NK-92 (cell line): Measurements from ENCODE around the gene LDB3.

Source experiments
- DNase-seq: peaks from one replicate; lab custom pipeline; 2025; ENCODE audit not compliant: unreplicated experiment; lab: John Stamatoyannopoulos, UW

The LDB3 gene

DNA sequence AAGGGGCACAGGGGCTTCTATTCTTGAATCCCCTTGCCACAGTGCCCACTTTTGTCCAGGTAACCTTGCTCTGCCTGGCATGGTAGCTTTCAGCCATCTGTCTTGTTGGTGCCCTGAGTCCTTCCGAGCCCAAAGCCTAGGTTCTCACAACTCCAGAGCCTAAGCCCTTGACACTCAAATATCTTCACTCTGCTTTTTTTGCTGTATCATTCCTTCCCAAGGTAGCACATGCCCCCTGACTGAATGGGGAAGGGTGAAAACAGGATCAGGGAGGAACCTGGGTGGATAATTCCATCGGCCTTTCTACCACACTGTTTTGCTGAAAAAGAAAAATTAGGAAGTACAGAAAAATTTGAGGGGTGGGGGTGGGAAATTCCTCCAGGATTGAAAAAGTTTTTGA, 37.6 kb downstream of the LDB3 start:
- DNase-seq: no peak

DNA sequence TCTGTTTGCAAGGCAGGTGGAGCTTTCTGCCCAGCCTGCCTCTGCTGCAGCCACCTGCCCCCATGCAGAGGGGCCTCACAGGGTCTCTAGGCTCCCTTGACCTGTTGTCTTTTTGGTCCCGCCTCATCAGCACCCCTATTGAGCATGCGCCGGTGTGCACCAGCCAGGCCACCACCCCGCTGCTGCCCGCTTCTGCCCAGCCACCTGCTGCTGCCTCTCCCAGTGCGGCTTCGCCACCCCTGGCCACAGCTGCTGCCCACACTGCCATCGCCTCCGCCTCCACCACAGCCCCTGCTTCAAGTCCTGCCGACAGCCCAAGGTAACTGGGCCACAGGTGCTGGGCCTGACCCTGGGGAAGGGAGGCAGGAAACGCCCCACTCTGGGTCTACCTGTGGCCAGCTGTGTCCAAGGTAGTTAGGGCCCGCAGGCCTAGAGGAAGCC, 38.1 kb downstream of the LDB3 start:
- no peak for DNase-seq

DNA sequence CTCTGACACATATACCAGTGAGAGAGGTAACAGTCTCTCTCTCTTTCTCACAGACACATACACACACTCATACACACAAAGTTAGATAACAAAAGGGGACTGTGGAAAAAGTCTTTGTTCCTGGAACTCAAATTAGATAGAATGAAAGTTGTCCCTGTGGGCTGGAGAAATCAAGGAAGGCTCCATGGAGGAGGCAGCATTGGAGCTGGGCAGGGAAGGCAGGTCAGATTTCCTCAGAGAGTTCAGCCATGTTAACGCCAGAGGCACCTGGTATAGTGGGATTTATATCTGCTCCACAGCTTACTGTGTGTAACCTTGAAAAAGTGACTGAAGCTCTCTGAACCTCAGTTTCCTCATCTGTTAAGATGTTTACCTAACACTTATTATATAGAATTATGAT, 38.7 kb downstream of the LDB3 start:
- DNase-seq: no peak

DNA sequence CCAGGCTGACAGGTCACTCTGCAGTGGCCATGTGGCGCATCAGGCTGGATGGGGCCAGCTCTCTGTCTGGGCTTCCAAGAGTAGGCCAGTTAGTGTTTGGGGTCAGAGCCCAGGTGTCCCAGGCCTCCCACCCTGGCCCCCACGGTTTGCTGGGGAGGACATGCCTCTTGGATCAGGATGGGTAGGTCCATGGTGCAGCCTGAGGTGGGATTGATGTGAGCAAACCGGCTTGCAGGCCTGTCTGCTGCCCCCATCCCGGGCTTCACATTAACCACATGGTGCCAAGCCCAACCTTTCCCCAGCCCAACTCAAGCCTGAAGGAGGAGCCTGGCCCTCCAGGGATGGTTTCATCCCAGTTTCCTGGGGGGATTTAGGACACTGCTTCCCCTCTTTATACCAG, 39.2 kb downstream of the LDB3 start:
- no peak for DNase-seq

DNA sequence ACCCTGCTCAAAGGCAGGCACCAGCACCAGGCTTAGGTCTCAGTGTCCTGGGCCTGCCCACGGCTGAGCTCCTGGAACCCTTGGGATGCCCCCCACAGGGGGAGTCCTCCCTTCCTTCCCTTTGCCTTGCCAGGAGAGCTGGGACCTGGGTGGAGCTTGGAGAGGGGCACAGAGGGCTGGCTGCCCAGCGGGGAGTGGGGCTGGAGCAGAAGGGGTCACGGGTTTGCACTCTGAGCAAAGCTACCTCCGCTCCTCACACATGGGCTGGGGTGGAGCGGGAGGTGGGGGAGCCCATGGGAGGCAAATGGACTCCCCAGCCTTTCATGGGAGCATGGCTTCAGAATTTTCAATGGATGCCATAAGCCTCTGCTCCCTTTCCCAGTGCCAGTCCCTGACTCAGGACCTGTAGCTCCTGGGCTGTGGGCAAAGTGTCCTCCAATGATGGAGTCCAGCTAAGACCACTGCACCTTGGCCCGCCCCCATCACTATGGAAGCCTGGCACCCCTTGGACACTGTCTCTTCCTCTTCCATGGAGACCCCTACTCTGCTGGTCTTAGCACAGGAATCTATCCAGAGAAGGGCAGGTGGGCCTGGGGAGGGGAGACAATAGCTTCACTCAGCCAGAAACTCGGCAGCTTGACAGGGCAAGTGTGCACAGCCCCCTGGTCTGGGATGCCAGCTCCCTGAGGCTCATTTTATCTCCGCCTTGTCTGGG, 39.9 kb downstream of the LDB3 start:
- DNase-seq: no peak

DNA sequence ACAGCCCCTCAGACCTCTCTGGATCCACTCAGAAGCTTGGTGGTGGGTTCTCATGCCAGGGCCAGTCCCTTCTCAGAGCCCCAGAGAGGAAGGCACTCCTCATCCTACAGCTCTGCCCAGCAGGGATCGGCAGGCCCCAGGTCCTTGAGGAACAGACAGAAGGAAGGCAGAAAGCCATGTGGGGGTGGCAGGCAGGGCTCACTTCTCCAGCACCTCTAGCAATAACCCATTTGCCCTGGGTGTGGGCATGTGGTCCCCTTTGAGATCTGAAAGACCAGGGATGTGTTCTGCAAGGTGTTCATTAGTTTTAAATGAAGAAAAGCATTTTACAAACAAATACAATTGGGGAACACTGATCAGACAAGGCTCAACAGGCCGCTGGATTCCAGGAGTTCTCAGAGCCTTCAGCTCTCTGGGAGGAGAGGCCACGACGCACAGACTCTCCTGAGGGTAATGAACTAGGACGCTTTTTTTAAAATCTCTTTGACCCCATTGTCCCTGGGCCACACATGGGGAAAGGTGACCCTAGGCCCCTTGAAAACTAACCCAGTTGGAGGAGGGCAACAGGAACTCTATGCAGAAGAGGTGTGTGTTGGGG, 40.6 kb downstream of the LDB3 start:
- no peak for DNase-seq

DNA sequence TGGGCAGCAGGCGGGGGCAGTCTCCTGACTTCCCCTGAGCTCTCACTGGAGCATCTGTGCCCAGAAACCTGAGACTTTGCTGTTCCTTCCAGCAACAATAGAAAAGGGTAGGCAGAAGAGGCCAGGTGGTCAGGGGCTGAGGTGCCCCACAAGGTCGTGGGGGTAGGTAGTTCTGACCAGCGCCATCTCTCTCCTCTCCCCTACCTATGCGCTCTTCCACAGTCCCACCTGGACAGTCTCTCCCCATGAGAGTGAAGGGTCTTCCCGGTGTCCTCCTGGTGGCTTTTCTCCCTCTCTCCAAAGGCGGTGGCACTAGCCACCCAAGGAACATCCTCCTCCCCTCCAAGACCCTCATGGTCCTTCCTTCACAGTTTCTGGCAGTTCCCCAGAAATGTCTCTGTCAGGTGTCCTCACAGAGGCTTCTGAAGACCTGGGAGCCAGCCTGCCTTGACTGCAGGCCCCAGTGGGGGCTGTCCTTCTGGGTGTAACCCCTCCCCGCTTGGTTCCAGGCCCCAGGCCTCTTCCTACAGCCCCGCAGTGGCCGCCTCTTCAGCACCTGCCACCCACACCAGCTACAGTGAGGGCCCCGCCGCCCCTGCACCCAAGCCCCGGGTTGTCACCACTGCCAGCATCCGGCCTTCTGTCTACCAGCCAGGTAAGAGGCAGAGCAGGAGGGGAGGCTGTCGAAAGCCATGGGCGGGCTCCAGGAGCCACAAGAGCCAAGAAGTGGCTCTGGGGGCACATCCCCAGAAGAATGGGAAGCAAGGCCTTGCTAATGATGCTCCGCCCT, 41.3 kb downstream of the LDB3 start:
- no peak for DNase-seq

DNA sequence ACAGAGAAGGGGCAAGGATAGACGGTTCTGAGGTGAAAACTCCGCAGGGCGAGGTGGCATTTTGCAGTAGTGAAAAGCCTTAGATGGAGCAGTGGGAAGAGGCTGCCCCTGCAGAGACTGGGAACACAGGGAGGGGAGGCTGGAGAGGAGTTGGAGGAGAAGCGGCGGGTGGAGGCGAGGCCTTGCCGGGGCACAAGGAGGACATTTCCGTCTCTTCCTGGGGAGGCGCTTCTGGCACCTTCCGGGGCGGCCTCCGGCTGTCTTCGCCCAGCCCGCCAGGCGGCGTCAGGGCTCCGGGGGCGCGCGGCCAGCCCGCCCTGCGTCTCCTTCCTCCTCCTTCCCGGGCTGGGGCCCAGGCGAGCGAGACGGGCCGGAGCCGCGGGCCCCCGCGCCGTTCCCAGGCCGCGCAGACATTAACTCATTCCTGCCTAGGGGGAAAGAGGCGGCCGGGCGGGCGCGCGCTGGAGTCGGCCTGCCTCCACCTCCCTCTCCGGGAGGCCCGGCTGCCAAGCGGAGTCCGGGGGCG, 42.7 kb downstream of the LDB3 start:
- DNase-seq: no peak

DNA sequence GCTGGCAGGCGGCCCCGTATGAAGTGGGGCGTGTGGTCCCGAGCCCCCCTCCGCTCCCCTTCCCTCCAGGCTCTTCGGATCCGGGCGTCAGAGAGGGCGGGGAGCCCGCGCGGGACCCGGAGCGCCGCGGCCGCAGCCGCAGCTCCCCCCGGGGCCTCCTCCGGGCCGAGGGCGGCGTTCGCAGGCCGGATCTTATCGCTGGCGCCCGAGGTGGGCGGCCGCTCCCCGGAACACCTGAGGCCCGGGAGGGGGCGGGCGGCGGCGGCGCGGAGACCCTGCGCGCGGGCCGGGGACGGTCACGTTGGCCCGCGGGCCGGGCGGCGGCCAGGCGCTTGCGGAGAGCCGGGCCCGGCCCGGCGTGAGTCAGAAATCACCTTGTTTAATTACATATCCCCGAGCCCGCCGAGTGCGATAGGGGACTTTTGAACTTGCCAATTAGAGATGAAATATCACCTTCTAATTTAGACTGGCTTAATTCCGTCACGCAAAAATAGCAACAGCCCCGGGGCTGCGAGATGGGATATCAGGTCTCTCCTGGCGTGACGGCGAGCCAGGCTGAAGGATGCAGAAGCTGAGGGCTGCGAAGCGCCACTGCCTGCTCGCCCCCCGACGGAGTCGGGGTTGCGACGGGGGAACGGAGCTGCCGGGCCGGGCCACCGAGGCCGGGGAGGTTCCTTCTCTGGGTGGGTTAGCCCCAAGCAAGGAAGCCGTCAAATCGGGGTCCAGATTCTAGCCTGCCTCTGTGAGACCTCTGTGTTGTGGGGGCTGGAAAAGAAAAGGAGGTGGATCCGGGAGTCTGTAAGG, 43.4 kb downstream of the LDB3 start:
- no peak for DNase-seq

DNA sequence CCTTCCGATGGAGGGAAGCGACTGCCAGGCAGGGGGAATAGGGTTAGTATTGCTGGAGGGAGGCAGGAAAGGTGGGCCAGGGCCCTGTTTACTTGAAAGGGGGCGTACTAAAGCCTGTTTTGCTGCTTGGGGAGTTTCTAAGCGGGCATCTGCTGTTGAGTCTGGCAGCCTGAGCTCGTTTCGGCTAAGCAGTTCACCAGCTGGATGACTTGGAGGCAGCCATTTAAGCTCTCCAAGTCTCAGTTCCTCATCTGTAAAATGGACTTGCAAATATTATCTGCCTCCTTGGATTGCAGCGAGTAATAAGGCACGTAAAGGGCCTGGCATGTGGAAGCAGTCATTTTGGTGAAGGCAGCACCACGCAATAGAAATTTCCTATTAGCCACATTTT, 44.0 kb downstream of the LDB3 start:
- DNase-seq: no peak

DNA sequence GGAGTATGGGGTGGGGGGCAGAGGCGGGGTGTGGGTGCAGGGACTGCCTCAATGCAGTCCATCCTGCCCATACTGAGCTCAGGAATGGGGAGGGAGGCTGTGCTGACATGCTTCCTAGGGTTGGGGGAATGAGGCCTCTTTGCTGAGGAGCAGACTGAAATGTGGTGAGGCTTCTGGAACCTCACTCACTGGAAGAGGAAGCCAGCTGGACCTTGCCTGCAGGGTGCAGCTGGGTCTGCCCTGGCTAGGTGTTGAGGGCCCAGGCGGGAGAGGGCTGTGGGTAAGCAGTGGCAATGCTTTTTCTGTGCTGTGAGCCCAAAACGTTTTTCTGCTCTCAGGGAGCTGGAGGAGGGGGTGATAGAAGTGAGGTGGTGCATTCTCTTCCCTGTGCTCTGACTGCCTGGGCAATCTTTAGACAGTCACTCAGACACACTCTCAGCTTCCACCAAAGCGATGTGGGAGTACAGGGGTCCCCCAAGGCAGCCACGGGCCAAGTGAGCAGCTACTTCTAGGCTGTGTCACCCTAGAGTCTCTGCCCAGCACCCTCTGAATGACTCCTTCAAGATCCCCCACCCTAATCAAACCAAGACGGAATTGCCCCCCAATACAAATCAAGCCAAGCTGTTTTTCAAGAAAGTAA, 47.0 kb downstream of the LDB3 start:
- no peak for DNase-seq

DNA sequence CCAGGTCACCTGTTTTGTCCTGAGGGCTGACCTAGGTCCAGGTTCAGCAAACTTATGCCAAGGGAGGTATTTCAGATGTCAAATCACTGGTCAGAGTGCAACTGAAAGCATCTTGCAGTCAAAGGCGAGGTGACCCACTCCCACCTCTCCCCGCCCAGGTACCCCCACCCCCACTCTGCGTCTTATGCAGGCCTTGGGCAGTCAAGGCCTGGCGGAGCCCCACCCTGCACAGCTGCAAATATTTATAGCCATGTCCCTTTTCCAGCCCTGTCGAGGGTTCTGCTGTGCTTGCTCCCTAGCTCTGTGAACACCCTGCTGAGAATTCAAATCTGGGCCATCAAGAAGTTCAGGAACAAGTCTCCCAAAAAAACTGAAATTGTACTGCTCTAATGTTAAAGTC, 47.5 kb downstream of the LDB3 start:
- no peak for DNase-seq

DNA sequence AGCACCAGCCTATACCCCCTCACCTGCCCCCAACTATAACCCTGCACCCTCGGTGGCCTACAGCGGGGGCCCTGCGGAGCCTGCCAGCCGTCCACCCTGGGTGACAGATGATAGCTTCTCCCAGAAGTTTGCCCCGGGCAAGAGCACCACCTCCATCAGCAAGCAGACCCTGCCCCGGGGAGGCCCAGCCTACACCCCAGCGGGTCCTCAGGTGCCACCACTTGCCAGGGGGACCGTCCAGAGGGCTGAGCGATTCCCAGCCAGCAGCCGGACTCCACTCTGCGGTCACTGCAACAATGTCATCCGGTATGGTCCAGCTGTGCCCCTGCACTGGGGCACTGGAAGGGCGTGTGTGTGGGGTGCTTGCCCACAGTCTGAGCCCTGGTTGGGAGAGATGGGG, 48.2 kb downstream of the LDB3 start:
- DNase-seq: no peak

DNA sequence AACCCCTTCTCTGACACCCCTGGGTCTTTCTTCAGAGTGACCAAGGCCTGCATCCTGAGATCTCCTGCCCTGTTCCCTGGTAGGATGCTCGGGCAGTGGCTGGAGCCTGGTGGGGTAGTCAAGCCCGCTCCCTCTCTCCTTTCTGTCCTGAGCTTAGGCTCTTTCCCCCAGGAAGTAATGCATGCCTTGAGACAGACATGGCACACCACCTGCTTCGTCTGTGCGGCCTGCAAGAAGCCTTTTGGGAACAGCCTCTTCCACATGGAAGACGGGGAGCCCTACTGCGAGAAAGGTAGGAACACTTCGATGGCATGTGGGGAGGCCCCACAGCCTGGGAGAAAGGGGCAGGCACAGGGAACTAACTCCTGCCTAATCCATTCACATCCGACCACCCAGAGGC, 50.2 kb downstream of the LDB3 start:
- no peak for DNase-seq

DNA sequence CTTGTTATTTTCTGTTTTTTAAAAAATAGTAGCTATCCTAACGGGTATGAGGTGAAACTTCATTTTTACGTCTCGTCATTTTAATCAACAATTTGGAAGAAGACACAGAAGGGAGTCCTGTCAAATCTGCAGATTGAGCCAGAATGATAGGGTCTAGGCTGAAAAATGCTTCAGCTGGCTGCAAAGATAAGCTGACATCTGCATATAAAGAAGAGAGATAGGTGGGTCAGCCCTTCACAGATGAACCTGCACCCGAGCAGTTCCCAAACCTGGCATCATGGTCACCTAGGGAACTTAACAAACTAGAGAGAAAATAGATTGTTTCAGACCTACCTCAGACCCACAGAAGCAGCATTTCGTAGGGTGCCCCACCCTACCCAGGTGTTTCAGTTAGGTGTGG, 52.9 kb downstream of the LDB3 start:
- DNase-seq: no peak

DNA sequence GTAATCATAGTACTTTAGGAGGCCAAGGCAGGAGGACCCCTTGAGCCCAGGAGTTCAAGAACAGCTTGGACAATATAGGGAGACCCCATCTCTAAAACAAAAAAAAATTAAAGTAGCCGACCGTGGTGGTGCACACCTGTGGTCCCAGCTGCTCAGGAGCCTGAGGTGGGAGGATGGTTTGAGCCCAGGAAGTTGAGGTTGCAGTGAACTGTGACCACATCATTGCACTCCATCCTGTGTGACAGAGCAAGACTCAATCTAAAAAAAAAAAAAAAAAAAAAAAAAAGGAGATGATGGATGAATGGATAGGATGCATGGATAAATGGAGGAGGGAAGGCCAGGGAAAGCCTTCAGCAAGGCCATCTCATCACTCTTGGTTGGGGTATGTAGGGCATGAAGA, 54.7 kb downstream of the LDB3 start:
- no peak for DNase-seq

DNA sequence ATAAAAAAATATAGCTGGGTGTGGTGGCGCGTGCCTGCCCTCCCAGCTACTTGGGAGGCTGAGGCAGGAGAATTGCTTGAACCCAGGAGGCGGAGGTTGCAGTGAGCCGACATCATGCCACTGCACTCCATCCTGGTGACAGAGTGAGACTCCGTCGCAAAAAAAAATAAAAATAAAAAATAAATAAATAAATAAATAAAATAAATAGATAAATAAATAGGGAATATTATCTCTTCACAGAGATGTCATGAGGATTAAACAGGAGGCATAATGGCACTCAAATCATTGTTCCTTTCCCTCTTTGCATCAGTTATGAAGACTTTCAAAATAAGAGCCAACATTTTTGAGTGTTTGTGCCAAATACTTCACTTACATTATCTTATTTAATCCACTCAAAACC, 56.1 kb downstream of the LDB3 start:
- DNase-seq: no peak

DNA sequence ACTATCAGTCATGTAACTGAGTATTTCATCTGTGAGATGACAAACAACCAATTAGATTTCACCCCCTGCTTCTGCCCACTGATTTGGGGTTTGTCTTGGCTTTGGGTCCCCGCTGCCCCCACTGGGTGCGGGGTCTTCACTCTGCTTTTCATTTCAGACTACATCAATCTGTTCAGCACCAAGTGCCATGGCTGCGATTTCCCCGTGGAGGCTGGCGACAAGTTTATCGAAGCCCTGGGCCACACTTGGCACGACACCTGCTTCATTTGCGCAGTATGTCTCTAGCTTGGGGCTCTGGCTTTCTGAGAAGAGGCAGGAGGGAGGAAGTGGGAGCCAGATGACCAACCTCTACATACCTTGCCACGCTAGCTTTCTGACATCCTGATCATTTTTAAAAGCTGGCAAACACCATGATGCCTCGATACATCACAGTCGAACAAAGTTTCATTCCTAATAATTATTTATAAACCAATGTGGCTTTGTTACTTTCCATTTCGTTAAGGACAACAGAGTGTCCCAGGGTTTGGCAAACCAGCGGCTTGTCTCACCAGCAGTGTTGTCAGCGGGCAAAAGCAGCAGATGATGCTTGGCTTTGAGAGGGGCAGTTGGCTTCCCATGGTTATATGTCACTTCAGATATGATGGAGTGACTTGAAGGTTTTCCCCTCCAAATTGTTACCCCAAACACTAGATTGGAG, 57.8 kb downstream of the LDB3 start:
- DNase-seq: no peak

DNA sequence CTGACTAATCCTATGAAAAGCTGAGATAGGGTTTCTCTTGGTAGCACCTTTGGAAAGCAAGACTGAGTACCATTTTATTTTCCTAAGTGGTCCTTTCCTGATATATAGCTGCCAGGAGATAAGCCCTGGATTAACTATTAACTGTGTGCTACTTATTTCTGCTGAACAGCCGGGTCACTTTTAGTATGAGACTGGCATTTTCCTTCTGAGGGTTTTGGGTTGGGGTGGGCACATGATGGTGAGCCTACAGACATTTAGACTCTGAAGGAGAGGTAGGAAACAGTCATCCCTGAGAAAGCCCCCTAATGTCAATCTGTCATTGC, 58.3 kb downstream of the LDB3 start:
- no peak for DNase-seq

DNA sequence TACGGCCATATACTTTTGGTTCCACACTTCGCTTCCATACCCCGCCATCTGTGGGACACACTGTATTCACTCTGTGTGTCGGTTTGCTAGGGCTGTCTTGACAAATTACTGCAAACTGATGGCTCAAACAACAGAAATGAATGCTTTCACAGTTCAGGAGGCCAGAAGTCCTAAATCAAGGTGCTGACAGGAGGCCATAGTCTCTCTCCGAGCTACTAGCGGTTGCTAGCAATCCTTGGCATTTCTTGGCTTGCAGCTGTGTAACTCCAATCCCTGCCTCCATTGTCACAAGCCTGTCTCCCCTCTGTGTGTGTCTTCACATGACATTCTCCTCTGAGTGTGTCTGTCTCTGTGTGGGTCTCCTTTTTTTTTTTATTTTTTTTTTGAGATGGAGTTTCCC, 59.2 kb downstream of the LDB3 start:
- no peak for DNase-seq
